Measurements from ENCODE around the gene PIGT.
"Not testable (repeated sequence)": the region's sequence is repeated elsewhere in the genome, so short reads cannot be mapped to it uniquely, and the experiment has no call there.

Gene PIGT

DNA sequence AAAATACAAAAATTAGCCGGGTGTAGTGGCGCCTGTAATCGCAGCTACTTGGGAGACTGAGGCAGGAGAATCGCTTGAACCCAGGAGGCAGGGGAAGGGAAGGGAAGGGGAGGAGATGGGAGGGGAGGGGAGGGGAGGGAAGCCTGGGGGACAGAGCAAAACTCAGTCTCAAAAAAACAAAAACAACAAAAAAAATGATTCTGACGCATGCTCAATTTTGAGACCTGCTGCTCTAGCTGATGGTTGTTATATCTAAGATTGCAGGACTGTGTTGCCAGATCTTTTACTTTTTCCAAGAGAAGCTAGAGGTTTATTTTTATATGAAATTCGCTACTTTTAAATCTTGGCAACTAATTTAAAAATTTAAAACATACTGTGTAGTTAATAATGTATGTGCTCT is 51.2 kb downstream of the PIGT start:
- DNase-seq: no peak

DNA sequence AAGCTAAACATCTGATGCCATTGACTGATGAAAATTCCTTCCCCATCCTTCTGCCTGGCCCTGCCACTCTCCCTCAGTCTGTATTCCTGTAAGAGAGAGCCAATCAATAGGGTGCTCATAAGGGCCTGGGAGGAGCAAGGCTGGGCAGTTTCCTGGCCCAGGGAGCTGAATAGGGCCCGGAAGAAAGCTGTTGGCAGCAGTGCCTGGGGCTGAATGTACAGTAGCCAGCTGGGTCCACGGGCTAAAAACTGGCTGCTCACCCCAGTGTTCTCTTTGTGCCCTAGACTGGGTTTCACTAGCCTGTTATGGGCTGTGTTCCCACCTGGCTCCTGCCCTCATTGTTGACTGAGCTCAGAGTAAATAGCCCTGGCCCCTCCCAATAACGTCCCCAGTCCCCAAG is 51.9 kb downstream of the PIGT start:
- DNase-seq: no peak

DNA sequence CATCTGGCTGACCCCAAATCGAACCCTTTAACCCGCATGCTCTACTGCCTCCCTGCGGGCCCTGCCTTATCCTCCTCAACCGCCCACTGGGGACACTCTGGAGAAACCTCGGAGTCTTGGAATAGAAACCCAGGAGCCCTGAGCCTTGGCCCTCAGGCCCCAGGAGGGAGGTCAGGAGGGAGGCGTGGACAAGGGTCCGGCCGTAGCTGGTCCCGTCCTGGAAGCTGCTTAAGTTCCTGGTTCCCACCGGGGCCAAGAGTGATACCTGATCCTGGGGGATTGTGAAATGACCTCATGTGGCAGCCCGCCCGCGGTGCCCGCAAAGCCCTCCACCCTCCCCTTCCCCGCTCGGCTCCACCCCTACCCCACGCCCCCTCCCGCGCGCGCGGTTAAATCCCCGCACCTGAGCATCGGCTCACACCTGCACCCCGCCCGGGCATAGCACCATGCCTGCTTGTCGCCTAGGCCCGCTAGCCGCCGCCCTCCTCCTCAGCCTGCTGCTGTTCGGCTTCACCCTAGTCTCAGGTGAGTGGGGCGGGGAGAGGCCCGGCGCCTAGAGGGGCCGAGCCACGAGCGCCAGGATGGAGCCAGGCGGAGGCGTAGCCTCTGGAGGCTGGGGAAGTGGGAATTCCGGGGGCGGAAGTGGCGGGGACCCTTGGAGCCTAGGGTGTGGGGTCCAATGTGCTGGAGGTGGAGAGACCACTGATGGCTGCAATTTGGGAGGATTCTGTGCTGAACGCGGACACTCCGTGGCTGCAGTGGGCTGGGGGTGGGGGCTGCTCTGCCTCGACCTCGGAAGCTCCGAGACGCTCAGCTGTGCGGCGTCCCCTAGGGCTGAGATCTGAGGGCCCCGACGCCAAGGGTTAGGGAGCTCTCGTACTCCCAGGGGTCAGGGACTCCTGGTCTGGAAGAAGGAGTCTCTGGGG is 53.7 kb downstream of the PIGT start, which contains the start of gene WFDC2:
WFDC2 (plus strand) TSS at position 418 of the 926 bp plus-strand sequence; CDS start at position 447, 29 bp downstream.
- DNase-seq: no peak

DNA sequence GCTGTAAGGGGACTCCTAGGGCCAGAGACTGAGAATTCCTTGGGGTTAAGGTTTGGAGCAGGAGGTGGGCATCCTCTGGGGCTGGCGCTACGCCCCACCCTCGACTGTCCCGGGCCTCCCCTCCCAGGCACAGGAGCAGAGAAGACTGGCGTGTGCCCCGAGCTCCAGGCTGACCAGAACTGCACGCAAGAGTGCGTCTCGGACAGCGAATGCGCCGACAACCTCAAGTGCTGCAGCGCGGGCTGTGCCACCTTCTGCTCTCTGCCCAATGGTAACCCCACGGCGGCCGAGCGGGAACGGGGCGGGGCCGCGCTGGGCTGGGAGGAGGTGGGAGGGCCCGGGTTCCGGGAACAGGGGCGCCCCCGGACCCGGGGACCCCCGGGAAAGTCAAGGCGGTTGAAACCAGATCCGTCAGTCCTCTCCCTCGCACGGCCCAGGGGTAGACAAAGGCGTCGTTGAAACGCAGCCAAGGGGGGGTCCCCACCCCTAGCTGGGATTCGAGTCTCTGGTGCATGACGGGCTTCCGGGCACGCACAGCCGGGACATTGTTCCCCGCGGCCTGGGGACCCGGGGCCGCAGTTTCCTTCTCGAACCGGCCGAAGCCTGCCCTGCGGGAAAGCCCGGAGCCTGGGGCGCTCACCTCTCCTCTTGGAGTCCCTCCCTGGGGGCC is 54.5 kb downstream of the PIGT start:
- no peak for DNase-seq

DNA sequence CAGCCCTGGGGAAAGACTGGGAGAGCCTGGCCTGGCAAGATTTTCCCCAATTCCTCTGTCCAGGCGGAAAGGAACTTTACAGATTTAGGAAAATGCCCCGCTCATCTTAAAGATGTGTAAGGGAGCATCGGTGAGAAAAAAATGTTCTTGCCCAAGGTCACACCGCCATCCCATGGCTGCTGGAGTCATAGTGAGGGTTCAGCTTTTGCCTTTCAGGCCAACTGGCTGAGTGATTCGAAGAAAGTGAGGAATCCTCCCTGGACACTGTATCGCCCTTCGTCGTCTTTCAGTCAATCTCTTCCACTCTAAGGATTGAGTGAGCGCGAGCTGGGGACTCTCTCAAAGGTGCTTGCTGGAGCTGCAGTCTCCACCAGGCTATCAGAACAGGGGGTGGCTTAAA is 55.0 kb downstream of the PIGT start:
- no peak for DNase-seq

DNA sequence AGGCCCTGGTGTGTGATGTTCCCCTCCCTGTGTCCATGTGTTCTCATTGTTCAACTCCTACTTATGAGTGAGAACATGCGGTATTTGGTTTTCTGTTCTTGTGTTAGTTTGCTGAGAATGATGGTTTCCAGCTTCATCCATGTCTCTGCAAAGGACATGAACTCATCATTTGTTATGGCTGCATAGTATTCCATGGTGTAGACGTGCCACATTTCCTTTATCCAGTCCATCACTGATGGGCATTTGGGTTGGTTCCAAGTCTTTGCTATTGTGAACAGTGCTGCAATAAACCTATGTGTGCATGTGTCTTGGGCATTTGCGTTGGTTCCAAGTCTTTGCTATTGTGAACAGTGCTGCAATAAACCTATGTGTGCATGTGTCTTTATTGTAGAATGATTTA is 56.3 kb downstream of the PIGT start:
- not testable (repeated sequence) for DNase-seq
